Neural cell (in vitro differentiated cells): ENCODE data around the gene TSHR. TPM values are rescaled to one million over a fixed set of nuclear protein-coding genes. Genes with fewer than 3 reads are reported as not detected.
"Not testable (repeated sequence)": the region's sequence is repeated elsewhere in the genome, so short reads cannot be mapped to it uniquely, and the experiment has no call there.

Experiments used
- H2AFZ ChIP-seq: fragments of 200-600, 300-800 bp; sonication (generic), shearing (Covaris generic); 2 replicates; pipeline ENCODE4 v1.6.0; 2014; ENCODE audit warnings: low read depth, mild to moderate bottlenecking, antibody characterized with exemption, low read length, moderate library complexity
- H3F3A ChIP-seq: fragments of 200-600 bp; shearing (Covaris generic); 2 replicates; pipeline ENCODE4 v1.6.1; 2016; ENCODE audit warnings: mild to moderate bottlenecking, moderate library complexity, mixed read lengths, antibody characterized with exemption, low read length; ENCODE audit not compliant: insufficient read depth, poor library complexity, severe bottlenecking
- H3K27ac ChIP-seq: fragments of 200-600, 300-800 bp; sonication (generic), shearing (Covaris generic); 2 replicates; pipeline ENCODE4 v1.5.1; 2014; ENCODE audit warnings: mild to moderate bottlenecking, low read length, moderate library complexity
- H3K27me3 ChIP-seq: fragments of 300-800, 200-600 bp; sonication (generic), shearing (Covaris generic); 2 replicates; pipeline ENCODE4 v1.6.0; 2014; ENCODE audit warnings: mild to moderate bottlenecking, low read depth, low read length, moderate library complexity; ENCODE audit not compliant: insufficient read depth
- H3K36me3 ChIP-seq: fragments of 300-800, 200-600 bp; sonication (generic), shearing (Covaris generic); 2 replicates; pipeline ENCODE4 v1.5.1; 2014; ENCODE audit warnings: mild to moderate bottlenecking, antibody characterized with exemption, low read length, moderate library complexity; ENCODE audit not compliant: insufficient read depth
- H3K4me2 ChIP-seq: fragments of 300-800, 200-600 bp; sonication (generic), shearing (Covaris generic); 2 replicates; pipeline ENCODE4 v1.6.0; 2014; ENCODE audit warnings: mild to moderate bottlenecking, low read length
- H3K4me3 ChIP-seq: fragments of 300-800, 200-600 bp; sonication (generic), shearing (Covaris generic); 2 replicates; pipeline ENCODE4 v1.5.1; 2014; ENCODE audit warnings: mild to moderate bottlenecking, low read length, moderate library complexity
- H3K79me2 ChIP-seq: fragments of 200-600 bp; shearing (Covaris generic); replicated peaks from 2 replicates; pipeline ENCODE4 v1.6.0; 2014; ENCODE audit warnings: mild to moderate bottlenecking, low read length, moderate library complexity; ENCODE audit not compliant: insufficient read depth
- H3K9ac ChIP-seq: fragments of 300-800, 200-600 bp; sonication (generic), shearing (Covaris generic); 2 replicates; pipeline ENCODE4 v1.6.1; 2016; ENCODE audit warnings: mild to moderate bottlenecking, low read length, mixed read lengths
- H3K9me2 ChIP-seq: fragments of 200-600 bp; shearing (Covaris generic); 2 replicates; pipeline ENCODE4 v1.6.1; 2016; ENCODE audit warnings: mild to moderate bottlenecking, low read length, mixed read lengths; ENCODE audit not compliant: insufficient read depth
- H3K9me3 ChIP-seq: fragments of 200-600, 300-800 bp; sonication (generic), shearing (Covaris generic); 2 replicates; pipeline ENCODE4 v1.6.1; 2016; ENCODE audit warnings: mild to moderate bottlenecking, mixed run types, low read length, moderate library complexity, mixed read lengths
- H4K20me1 ChIP-seq: fragments of 200-600 bp; shearing (Covaris generic); 2 replicates; pipeline ENCODE4 v1.6.1; 2016; ENCODE audit warnings: mild to moderate bottlenecking, mixed run types; ENCODE audit not compliant: insufficient read depth
- CTCF ChIP-seq: fragments of 450-650 bp; IDR thresholded peaks from 2 replicates; pipeline ENCODE4 v1.5.1; 2014; ENCODE audit warnings: antibody characterized with exemption, mild to moderate bottlenecking, moderate library complexity; ENCODE audit not compliant: poor library complexity, severe bottlenecking
- EP300 ChIP-seq: fragments of 450-650 bp; conservative IDR thresholded peaks from 2 replicates; pipeline ENCODE4 v1.6.1; 2014; ENCODE audit warnings: antibody characterized with exemption, mild to moderate bottlenecking, moderate library complexity; ENCODE audit not compliant: poor library complexity, severe bottlenecking
- EZH2 ChIP-seq: fragments of 200-600, 300-800 bp; shearing (Covaris generic), sonication (generic); IDR thresholded peaks from 2 replicates; pipeline ENCODE4 v1.6.1; 2014; ENCODE audit warnings: antibody characterized with exemption, low read length, borderline replicate concordance, mild to moderate bottlenecking; ENCODE audit not compliant: insufficient read depth, poor library complexity, severe bottlenecking
- MXI1 ChIP-seq: fragments of 450-650 bp; conservative IDR thresholded peaks from 2 replicates; pipeline ENCODE4 v1.6.1; 2014; ENCODE audit warnings: antibody characterized with exemption, mild to moderate bottlenecking; ENCODE audit not compliant: poor library complexity, severe bottlenecking
- POLR2AphosphoS5 ChIP-seq: IDR thresholded peaks from 2 replicates; pipeline ENCODE4 v1.6.1; 2012
- RAD21 ChIP-seq: fragments of 450-650 bp; conservative IDR thresholded peaks from 2 replicates; pipeline ENCODE4 v1.6.1; 2014; ENCODE audit warnings: antibody characterized with exemption, mild to moderate bottlenecking, moderate library complexity
- REST ChIP-seq: IDR thresholded peaks from 2 replicates; pipeline ENCODE4 v1.6.1; 2012; ENCODE audit warnings: borderline replicate concordance
- SMC3 ChIP-seq: fragments of 450-650 bp; conservative IDR thresholded peaks from 2 replicates; pipeline ENCODE4 v1.6.1; 2014; ENCODE audit warnings: antibody characterized with exemption, mild to moderate bottlenecking, moderate library complexity; ENCODE audit not compliant: poor library complexity
- TAF1 ChIP-seq: IDR thresholded peaks from 2 replicates; pipeline ENCODE4 v1.6.1; 2012; ENCODE audit warnings: low read depth
- polyA plus RNA-seq: library from polyadenylated mRNA; depleted of rRNA; stranded (reverse); fragments of >200 nt; gene quantifications from 2 replicates; pipeline ENCODE4 v1.2.3, GENCODE V29; 2014

The TSHR gene
- polyA plus RNA-seq, 1 donor from 2014 or later, result not detected

- Histone ChIP-seq H3F3A (no peaks in the 10 kb centered on the region), H4K20me1 (no peaks in the 10 kb centered on the region), H3K27ac (no peak overlapping the region), H3K36me3 (no peaks in the 10 kb centered on the region), H3K4me2 (no peak overlapping the region), H3K79me2 (no peaks in the 10 kb centered on the region), H3K9ac (no peak overlapping the region), H3K4me3 (no peak overlapping the region), H3K9me2 (no peaks in the 10 kb centered on the region), H3K9me3 (no peaks in the 10 kb centered on the region), H3K27me3 (no peaks in the 10 kb centered on the region), H2AFZ (no peak overlapping the region)
- TF ChIP-seq RAD21, result no peak
- TF ChIP-seq REST, result no peak
- no peak for TF ChIP-seq TAF1
- TF ChIP-seq SMC3, result no peak
- no peak for TF ChIP-seq EZH2
- no peak for TF ChIP-seq POLR2AphosphoS5
- no peak for TF ChIP-seq CTCF
- no peak for TF ChIP-seq MXI1
- no peak for TF ChIP-seq EP300
Observed at GRCh38 chr14:81018251-81018650, 62.8 kb downstream of the TSHR start.

- no peaks in the 10 kb centered on the region for H4K20me1 ChIP-seq
- TF ChIP-seq REST, result no peak
- no peak for TF ChIP-seq POLR2AphosphoS5
- no peak for TF ChIP-seq EP300
- no peak for TF ChIP-seq RAD21
- no peak for TF ChIP-seq TAF1
- no peak for TF ChIP-seq CTCF
- TF ChIP-seq SMC3, result no peak
- no peak for TF ChIP-seq EZH2
- TF ChIP-seq MXI1, result no peak
- no peak overlapping the region for H3K9ac ChIP-seq
- H3K36me3 ChIP-seq, result no peaks in the 10 kb centered on the region
- no peaks in the 10 kb centered on the region for H3K79me2 ChIP-seq
- H3K27ac ChIP-seq, result no peak overlapping the region
- H3K4me2 ChIP-seq, result no peak overlapping the region
- H3K9me3 ChIP-seq, result no peaks in the 10 kb centered on the region
- H3F3A ChIP-seq, result no peaks in the 10 kb centered on the region
- no peaks in the 10 kb centered on the region for H3K27me3 ChIP-seq
- H3K9me2 ChIP-seq, result no peaks in the 10 kb centered on the region
- H3K4me3 ChIP-seq, result no peak overlapping the region
- H2AFZ ChIP-seq, result no peak overlapping the region
Observed at GRCh38 chr14:81018684-81019083, 63.3 kb downstream of the TSHR start.

- not testable (repeated sequence) for H3K9ac ChIP-seq, H3K4me2 ChIP-seq, H4K20me1 ChIP-seq
Observed at GRCh38 chr14:81019113-81019512, 63.7 kb downstream of the TSHR start.

More at GRCh38 chr14:81019113-81019512, 63.7 kb downstream of the TSHR start:
- H3K79me2 ChIP-seq, H3K27ac ChIP-seq, H3K4me3 ChIP-seq, H2AFZ ChIP-seq, H3K9me2 ChIP-seq, H3K36me3 ChIP-seq, H3K27me3 ChIP-seq, H3K9me3 ChIP-seq, H3F3A ChIP-seq: not testable (repeated sequence)
